ENCODE measurements around the gene MS4A18. TPM values are rescaled to one million over a fixed set of nuclear protein-coding genes. Genes with fewer than 3 reads are reported as not detected.
A peak's percentile ranks its signal among the peaks of the same experiment; 100 is the strongest.
"Not testable (repeated sequence)": the region's sequence is repeated elsewhere in the genome, so short reads cannot be mapped to it uniquely, and the experiment has no call there.

The MS4A18 gene
- total RNA-seq, 2 experiments from 2014 or later = not detected

DNA sequence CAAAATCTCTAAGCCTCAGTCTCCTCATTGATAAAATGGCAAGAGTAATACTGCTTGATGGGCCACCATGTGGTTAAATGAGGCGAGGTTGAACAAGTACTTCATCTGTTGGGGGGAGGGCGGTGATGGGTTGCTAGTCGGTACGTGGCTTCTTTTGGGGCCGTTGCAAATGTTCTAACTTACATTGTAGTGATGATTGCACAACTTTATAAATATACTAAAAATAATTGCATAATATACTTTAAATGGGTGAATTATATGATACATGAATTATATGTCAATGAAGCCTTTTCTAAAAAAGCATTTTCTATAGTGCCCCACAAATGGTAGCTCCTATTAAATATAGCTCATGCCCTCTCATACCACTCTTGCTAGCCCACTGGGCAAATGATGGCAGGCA, 18.6 kb upstream of the MS4A18 start:
- intact Hi-C loops (cut with micrococcal nuclease) = no loop called here
- TF ChIP-seq, protein P1, sequence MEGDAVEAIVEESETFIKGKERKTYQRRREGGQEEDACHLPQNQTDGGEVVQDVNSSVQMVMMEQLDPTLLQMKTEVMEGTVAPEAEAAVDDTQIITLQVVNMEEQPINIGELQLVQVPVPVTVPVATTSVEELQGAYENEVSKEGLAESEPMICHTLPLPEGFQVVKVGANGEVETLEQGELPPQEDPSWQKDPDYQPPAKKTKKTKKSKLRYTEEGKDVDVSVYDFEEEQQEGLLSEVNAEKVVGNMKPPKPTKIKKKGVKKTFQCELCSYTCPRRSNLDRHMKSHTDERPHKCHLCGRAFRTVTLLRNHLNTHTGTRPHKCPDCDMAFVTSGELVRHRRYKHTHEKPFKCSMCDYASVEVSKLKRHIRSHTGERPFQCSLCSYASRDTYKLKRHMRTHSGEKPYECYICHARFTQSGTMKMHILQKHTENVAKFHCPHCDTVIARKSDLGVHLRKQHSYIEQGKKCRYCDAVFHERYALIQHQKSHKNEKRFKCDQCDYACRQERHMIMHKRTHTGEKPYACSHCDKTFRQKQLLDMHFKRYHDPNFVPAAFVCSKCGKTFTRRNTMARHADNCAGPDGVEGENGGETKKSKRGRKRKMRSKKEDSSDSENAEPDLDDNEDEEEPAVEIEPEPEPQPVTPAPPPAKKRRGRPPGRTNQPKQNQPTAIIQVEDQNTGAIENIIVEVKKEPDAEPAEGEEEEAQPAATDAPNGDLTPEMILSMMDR (IDR thresholded peaks at IDR 0.05) = no peak
- no peak for ATAC-seq
- no peak for DNase-seq
- ChIA-PET POLR2A (no interaction called here), CTCF (interaction anchor here (1.6 kb wide), 1 partner anchor 69 kb away, joined by 4 read pairs; no protein-coding TSS in a partner anchor)
- Mint-ChIP-seq H3K4me1 (ENCODE audit: low read depth) (no peaks in the 10 kb centered on the region), H3K27ac (no peak overlapping the region), H3K4me3 (no peak overlapping the region), H3K9me3 (no peaks in the 10 kb centered on the region), H3K36me3 (ENCODE audit: low read depth) (no peaks in the 10 kb centered on the region), H3K27me3 (peaks cover 5% of the 10 kb centered on the region)

DNA sequence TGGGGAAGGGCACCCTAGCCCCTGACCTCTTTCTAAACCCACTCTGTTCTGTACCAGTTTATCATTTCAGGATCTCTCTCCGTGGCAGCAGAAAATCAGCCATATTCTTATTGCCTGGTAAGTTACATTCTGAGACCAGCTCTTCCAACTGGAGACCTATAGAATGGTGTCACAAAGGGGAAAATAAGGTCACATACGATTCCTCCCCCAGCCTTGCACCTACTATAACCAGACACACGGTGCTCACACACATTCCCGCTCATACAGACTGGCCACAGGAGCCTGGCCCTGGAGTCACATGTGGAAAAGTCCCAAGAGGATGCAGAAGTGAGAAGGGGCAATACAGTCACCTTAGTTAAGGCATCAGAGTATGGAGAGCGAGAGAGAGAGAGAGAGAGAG, 17.6 kb upstream of the MS4A18 start:
- CTCF ChIA-PET = interaction anchor here (1.6 kb wide), 1 partner anchor 68 kb away, joined by 4 read pairs; no protein-coding TSS in a partner anchor
- H3K27me3 Mint-ChIP-seq = peaks cover 5% of the 10 kb centered on the region
- POLR2A ChIA-PET = no interaction called here
- no peak overlapping the region for H3K4me3 Mint-ChIP-seq
- intact Hi-C loops (cut with micrococcal nuclease) = no loop called here
- H3K27ac Mint-ChIP-seq = no peak overlapping the region
- H3K36me3 Mint-ChIP-seq (ENCODE audit: low read depth) = no peaks in the 10 kb centered on the region
- no peaks in the 10 kb centered on the region for H3K9me3 Mint-ChIP-seq
- no peak for ATAC-seq
- DNase-seq = no peak
- TF ChIP-seq, protein P1 (IDR thresholded peaks at IDR 0.05) = no peak
- H3K4me1 Mint-ChIP-seq (ENCODE audit: low read depth) = no peaks in the 10 kb centered on the region

- Mint-ChIP-seq H3K4me1 (ENCODE audit: low read depth) (no peaks in the 10 kb centered on the region), H3K9me3 (no peaks in the 10 kb centered on the region), H3K36me3 (ENCODE audit: low read depth) (no peaks in the 10 kb centered on the region), H3K4me3 (no peak overlapping the region), H3K27me3 (peaks cover 7% of the 10 kb centered on the region), H3K27ac (no peak overlapping the region)
- CTCF ChIA-PET = no interaction called here
- DNase-seq (no peak), ATAC-seq (no peak)
- intact Hi-C loops (cut with micrococcal nuclease) = no loop called here
- TF ChIP-seq, protein P1 (IDR thresholded peaks at IDR 0.05) = no peak
- POLR2A ChIA-PET = no interaction called here
Measured at GRCh38 chr11:60710482-60710881, 14.0 kb upstream of the MS4A18 start.

DNA sequence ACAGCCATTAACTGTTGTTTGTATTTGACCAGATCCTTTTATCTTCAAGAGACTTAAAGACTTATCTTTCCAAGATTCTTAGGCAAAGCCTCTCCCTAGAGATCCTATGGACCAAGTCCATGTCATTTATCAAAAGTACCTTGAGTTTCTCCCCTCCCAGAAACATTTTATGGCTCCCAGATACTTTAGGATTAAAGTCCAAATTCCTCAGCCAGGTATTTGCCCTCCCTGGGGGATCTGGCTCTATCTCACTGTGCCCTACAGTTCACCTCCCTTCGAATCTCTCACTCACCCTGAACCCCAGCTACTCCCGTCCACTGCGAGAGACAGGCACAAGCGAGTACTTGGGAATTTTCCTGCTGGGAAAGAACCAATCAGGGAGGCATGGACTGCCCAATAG, 13.2 kb upstream of the MS4A18 start:
- intact Hi-C loops (cut with micrococcal nuclease) = no loop called here
- no peaks in the 10 kb centered on the region for H3K4me1 Mint-ChIP-seq (ENCODE audit: low read depth)
- H3K36me3 Mint-ChIP-seq (ENCODE audit: low read depth) = no peaks in the 10 kb centered on the region
- no peaks in the 10 kb centered on the region for H3K9me3 Mint-ChIP-seq
- CTCF ChIA-PET = interaction anchor here (0.9 kb wide), 1 partner anchor 13 kb away, joined by 3 read pairs; no protein-coding TSS in a partner anchor
- ATAC-seq (no peak), DNase-seq (no peak)
- H3K4me3 Mint-ChIP-seq = no peak overlapping the region
- peaks cover 7% of the 10 kb centered on the region for H3K27me3 Mint-ChIP-seq
- POLR2A ChIA-PET = no interaction called here
- no peak overlapping the region for H3K27ac Mint-ChIP-seq
- TF ChIP-seq, protein P1 (IDR thresholded peaks at IDR 0.05) = no peak

GRCh38 chr11:60713423-60713822, 11.1 kb upstream of the MS4A18 start:
- CTCF ChIA-PET; H3K9me3 Mint-ChIP-seq; intact Hi-C loops (cut with micrococcal nuclease); H3K36me3 Mint-ChIP-seq (ENCODE audit: low read depth); POLR2A ChIA-PET; H3K27me3 Mint-ChIP-seq; H3K27ac Mint-ChIP-seq; ATAC-seq; H3K4me1 Mint-ChIP-seq (ENCODE audit: low read depth); DNase-seq; H3K4me3 Mint-ChIP-seq: not testable (repeated sequence)

GRCh38 chr11:60717956-60718355, 6.6 kb upstream of the MS4A18 start:
- ATAC-seq (peak; percentile 30), DNase-seq (peak; percentile 3)
- H3K4me1 Mint-ChIP-seq (ENCODE audit: low read depth) = no peaks in the 10 kb centered on the region
- ChIA-PET CTCF (interaction anchor here (1.5 kb wide), 1 partner anchor 16 kb away, joined by 4 read pairs; no protein-coding TSS in a partner anchor), POLR2A (no interaction called here)
- no peak overlapping the region for H3K27ac Mint-ChIP-seq
- H3K4me3 Mint-ChIP-seq = no peak overlapping the region
- TF ChIP-seq, protein P1 (IDR thresholded peaks at IDR 0.05) = no peak
- H3K9me3 Mint-ChIP-seq = no peaks in the 10 kb centered on the region
- intact Hi-C loops (cut with micrococcal nuclease) = no loop called here
- peaks cover 6% of the 10 kb centered on the region for H3K27me3 Mint-ChIP-seq
- no peaks in the 10 kb centered on the region for H3K36me3 Mint-ChIP-seq (ENCODE audit: low read depth)
